ENCODE results near the gene RFX7. TPM values are rescaled to one million over a fixed set of nuclear protein-coding genes. Genes with fewer than 3 reads are reported as not detected.

Gene RFX7
- total RNA-seq, 1 experiment from 2014 or later: 18.1 TPM

DNA sequence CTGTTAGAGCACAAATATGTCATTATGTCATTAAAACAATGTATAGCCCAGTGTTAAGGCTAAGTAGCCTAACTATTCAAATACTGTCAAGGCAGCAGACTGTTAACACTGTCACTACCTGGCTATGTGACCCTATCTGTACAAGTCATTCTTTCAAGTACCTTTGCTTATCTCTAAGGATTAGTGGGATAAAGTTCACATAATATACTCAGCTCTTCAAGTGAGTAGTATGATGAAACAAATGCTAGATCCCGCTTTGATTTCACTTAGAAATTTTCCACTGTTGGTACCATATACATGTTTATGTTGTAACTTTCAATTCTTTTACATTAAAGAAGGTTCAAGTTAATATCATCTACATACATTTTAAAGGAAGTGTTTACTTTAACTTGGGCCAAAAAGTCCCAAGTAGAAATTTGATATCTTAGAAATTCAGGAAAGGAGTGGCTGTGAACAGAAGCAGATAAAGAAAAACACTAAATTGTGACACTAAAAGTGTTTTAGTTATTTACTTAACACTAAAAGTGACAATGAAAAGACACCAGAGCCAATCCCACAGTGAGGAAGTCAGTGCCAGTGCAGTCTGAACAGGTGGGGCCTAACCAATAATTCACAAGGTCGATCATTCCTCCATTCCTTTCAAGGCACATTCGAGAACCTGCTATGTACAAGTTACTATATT, 4.8 kb upstream of the RFX7 start:
- POLR2A ChIA-PET: interaction anchor here (0.6 kb wide), 1 partner anchor 10 kb away, joined by 3 read pairs; no protein-coding TSS in a partner anchor
- CTCF ChIA-PET: interaction anchor here (0.6 to 5.4 kb wide), 12 partner anchors 11 to 243 kb away, joined by 3 to 54 read pairs (median 4); no protein-coding TSS in a partner anchor
- no peak for DNase-seq (ENCODE audit: low read depth, low spot score)
- peaks cover 7 to 24% of the 10 kb centered on the region in 2 experiments for H3K4me1 ChIP-seq (ENCODE audit: control insufficient read depth in 1 of 2, insufficient read depth in 2 of 2, low read length in 2 of 2)
- no peaks in the 10 kb centered on the region for H3K36me3 ChIP-seq (ENCODE audit: control insufficient read depth in 1 of 2, insufficient read depth in 2 of 2, low read length in 2 of 2)
- intact Hi-C loops (cut with micrococcal nuclease): loop anchor here (10.0 kb wide), 1 partner anchor 254 kb away; the partner anchor contains the start of gene NEDD4
- ATAC-seq: no peak
- no peaks in the 10 kb centered on the region for H3K79me2 ChIP-seq (ENCODE audit: insufficient read depth, low read length)
- no peak overlapping the region for H2AFZ ChIP-seq (ENCODE audit: low read depth, low read length, poor library complexity, severe bottlenecking)
- BruUV-seq (replicated peaks): no TSS peak
- no peaks in the 10 kb centered on the region for H3K9me3 ChIP-seq (ENCODE audit: control insufficient read depth in 1 of 2, insufficient read depth in 1 of 2, low read depth in 1 of 2, low read length in 2 of 2)
- no peaks in the 10 kb centered on the region for H4K20me1 ChIP-seq (ENCODE audit: insufficient read depth)
- no peaks in the 10 kb centered on the region for H3K27me3 ChIP-seq (ENCODE audit: insufficient read depth, low read length)
- TF ChIP-seq RAD21 (IDR thresholded peaks at IDR 0.05; ENCODE audit: low read depth): no peak
- TF ChIP-seq TCF7L2 (IDR thresholded peaks at IDR 0.05; ENCODE audit: borderline replicate concordance, extremely low read depth, insufficient read depth, insufficient read length): no peak
- no peak for TF ChIP-seq EZH2phosphoT487 (IDR thresholded peaks at IDR 0.05; ENCODE audit: borderline replicate concordance)
- TF ChIP-seq, protein P1, sequence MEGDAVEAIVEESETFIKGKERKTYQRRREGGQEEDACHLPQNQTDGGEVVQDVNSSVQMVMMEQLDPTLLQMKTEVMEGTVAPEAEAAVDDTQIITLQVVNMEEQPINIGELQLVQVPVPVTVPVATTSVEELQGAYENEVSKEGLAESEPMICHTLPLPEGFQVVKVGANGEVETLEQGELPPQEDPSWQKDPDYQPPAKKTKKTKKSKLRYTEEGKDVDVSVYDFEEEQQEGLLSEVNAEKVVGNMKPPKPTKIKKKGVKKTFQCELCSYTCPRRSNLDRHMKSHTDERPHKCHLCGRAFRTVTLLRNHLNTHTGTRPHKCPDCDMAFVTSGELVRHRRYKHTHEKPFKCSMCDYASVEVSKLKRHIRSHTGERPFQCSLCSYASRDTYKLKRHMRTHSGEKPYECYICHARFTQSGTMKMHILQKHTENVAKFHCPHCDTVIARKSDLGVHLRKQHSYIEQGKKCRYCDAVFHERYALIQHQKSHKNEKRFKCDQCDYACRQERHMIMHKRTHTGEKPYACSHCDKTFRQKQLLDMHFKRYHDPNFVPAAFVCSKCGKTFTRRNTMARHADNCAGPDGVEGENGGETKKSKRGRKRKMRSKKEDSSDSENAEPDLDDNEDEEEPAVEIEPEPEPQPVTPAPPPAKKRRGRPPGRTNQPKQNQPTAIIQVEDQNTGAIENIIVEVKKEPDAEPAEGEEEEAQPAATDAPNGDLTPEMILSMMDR (IDR thresholded peaks at IDR 0.05 in 2 of 3, conservative IDR thresholded peaks at IDR 0.05 in 1 of 3; ENCODE audit: borderline replicate concordance in 1 of 3, insufficient read depth in 1 of 3, low read depth in 2 of 3, low read length in 2 of 3): no peak
- no peak for TF ChIP-seq POLR2A (IDR thresholded peaks at IDR 0.05; ENCODE audit: borderline replicate concordance, extremely low read depth, insufficient read depth, insufficient read length)
- no peak for TF ChIP-seq EGR1 (IDR thresholded peaks at IDR 0.05; ENCODE audit: low read depth)
- no peak for TF ChIP-seq FOSL1 (IDR thresholded peaks at IDR 0.05; ENCODE audit: low read depth)
- no peak for TF ChIP-seq ZNF274 (IDR thresholded peaks at IDR 0.05; ENCODE audit: low read depth, low read length)
- TF ChIP-seq ATF3 (IDR thresholded peaks at IDR 0.05): no peak
- no peak for TF ChIP-seq EZH2 (IDR thresholded peaks at IDR 0.05)
- TF ChIP-seq CBX3 (IDR thresholded peaks at IDR 0.05; ENCODE audit: low read depth): no peak
- TF ChIP-seq SIN3A (IDR thresholded peaks at IDR 0.05; ENCODE audit: low read depth): no peak
- no peak for TF ChIP-seq ZBTB33 (IDR thresholded peaks at IDR 0.05; ENCODE audit: extremely low read depth, insufficient replicate concordance, low read length)
- no peak for TF ChIP-seq ZFX (IDR thresholded peaks at IDR 0.05)
- no peak for TF ChIP-seq CEBPB (IDR thresholded peaks at IDR 0.05; ENCODE audit: low read depth)
- TF ChIP-seq, protein P2, sequence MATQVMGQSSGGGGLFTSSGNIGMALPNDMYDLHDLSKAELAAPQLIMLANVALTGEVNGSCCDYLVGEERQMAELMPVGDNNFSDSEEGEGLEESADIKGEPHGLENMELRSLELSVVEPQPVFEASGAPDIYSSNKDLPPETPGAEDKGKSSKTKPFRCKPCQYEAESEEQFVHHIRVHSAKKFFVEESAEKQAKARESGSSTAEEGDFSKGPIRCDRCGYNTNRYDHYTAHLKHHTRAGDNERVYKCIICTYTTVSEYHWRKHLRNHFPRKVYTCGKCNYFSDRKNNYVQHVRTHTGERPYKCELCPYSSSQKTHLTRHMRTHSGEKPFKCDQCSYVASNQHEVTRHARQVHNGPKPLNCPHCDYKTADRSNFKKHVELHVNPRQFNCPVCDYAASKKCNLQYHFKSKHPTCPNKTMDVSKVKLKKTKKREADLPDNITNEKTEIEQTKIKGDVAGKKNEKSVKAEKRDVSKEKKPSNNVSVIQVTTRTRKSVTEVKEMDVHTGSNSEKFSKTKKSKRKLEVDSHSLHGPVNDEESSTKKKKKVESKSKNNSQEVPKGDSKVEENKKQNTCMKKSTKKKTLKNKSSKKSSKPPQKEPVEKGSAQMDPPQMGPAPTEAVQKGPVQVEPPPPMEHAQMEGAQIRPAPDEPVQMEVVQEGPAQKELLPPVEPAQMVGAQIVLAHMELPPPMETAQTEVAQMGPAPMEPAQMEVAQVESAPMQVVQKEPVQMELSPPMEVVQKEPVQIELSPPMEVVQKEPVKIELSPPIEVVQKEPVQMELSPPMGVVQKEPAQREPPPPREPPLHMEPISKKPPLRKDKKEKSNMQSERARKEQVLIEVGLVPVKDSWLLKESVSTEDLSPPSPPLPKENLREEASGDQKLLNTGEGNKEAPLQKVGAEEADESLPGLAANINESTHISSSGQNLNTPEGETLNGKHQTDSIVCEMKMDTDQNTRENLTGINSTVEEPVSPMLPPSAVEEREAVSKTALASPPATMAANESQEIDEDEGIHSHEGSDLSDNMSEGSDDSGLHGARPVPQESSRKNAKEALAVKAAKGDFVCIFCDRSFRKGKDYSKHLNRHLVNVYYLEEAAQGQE (IDR thresholded peaks at IDR 0.05; ENCODE audit: low read depth): no peak
- TF ChIP-seq SRF (IDR thresholded peaks at IDR 0.05; ENCODE audit: low read depth): no peak
- no peak for TF ChIP-seq POLR2AphosphoS5 (IDR thresholded peaks at IDR 0.05; ENCODE audit: low read depth, low read length)
- no peak for TF ChIP-seq YY1 (IDR thresholded peaks at IDR 0.05; ENCODE audit: extremely low read depth, insufficient replicate concordance, low read depth, low read length)
- no peaks in the 10 kb centered on the region for H3K9me2 ChIP-seq (ENCODE audit: insufficient read depth)
- no peak overlapping the region for H3K9ac ChIP-seq (ENCODE audit: low read length)
- no peak overlapping the region for H3K4me2 ChIP-seq (ENCODE audit: low read length)
- no peak overlapping the region for H3K27ac ChIP-seq (ENCODE audit: low read depth, low read length)
- RAD21 ChIA-PET (ENCODE audit: low non-redundant PET in 1 of 2, low total read pairs in 2 of 2, uncharacterized antibody in 2 of 2, unreplicated experiment in 2 of 2): interaction anchor here in 1 of 2 experiments (0.6 to 0.8 kb wide), 2 partner anchors 136 to 182 kb away, joined by 5 to 8 read pairs; no protein-coding TSS in a partner anchor
- H3K4me3 ChIP-seq (replicated peaks in 1 of 2; ENCODE audit: low read depth in 1 of 2, low read length in 2 of 2): no peak overlapping the region
